GM18861 (cell line): ENCODE data around the gene ATP2C1.
A peak's percentile ranks its signal among the peaks of the same experiment; 100 is the strongest.
"Not testable (repeated sequence)": the region's sequence is repeated elsewhere in the genome, so short reads cannot be mapped to it uniquely, and the experiment has no call there.

Experiments used
- ATAC-seq: cut with Tn5 transposase; IDR thresholded peaks from one replicate; pipeline ENCODE4 v1.9.1; 2021; ENCODE audit not compliant: unreplicated experiment

ATP2C1 gene

GRCh38 chr3:130935761-130936492, 42.0 kb downstream of the ATP2C1 start:
- no peak for ATAC-seq

- no peak for ATAC-seq
Observed at GRCh38 chr3:130939753-130940152, 45.9 kb downstream of the ATP2C1 start.

DNA sequence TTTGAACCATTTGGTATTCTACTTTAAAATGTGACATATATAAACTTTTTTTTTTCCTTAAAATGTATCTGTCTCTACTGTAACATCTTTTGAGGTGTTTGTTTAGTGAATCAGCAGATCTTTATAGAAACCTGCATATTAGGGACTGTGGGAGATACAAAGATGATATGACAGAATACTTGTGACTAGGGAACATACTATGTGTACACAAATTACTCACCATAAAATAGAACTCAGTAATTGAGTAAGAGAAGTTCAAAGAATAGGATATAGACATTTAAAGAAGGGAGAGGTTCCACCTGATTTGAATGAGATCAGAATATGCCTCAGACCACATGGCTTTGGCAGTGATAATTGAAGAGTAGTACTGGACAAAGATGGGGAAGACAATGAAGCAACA, 47.9 kb downstream of the ATP2C1 start:
- no peak for ATAC-seq

DNA sequence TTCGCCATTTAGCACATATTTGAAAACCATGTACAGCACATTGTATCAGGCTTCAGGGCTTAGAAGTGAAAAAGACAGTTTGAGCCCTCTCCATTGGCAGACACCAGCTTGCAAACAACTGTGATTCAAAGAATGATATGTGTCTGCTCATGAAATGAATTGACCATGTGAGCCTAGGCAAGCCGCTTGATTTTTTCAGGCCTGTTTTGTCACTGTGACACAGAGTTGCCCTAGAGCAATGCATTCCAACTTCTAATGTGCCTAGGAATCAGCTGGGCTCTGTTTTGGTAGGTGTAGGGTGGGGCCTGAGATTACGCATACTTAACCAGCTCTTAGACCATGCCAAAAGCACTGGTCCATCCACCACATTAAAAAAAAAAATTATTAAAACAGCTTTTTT, 53.0 kb downstream of the ATP2C1 start:
- no peak for ATAC-seq

DNA sequence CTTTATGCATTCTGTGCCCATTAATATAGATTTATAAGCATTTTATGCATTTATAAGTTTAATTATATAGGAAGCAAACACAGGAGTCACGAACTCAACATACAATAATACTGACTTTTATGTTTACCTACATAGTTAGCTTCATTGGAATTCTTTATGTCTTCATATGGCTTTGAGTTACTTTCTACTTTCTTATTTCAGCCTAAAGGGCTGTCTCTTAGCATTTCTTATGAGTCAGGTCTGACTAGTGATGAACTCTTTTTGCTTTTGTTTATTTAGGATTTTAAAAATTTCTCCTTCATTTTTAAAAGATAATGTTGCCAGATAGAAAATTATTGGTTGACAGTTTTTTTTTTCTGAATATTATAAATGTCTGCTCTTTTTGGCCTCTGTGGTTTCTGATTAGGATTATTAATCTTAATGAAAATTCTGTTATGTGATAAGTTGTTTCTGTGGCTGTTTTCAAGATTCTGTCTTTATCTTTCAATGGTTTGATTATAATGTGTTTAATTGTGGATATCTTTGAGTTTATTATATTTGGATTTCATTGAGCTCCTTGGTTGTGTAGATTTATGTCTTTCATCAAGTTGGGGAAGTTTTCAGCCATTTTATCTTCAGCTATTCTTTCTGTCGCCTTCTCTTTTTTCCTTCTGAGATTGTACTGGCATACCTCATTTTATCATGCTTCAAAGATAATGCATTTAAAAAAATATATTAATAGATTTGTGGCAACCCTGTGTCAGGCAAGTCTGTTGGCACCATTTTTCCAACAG, 54.3 kb downstream of the ATP2C1 start:
- ATAC-seq = no peak

DNA sequence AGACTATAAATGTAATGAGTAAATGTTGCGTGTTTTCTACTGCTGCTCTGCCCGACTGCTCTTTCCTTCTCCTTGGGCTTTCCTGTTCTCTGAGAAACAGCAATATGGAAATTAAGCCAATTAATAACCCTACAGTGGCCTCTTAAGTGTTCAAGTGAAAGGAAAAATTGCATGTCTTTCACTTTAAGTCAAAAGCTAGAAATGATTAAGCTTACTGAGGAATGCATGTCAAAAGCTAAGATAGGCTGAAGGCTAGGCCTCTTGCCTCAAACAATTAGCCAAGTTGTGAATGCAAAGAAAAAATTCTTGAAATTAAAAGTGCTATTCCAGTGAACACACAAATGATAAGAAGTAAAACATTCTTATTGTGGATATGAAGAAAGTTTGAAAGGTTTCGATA, 55.0 kb downstream of the ATP2C1 start:
- peak; percentile 65 for ATAC-seq

GRCh38 chr3:130950124-130950523, 56.2 kb downstream of the ATP2C1 start:
- ATAC-seq = peak; percentile 76

DNA sequence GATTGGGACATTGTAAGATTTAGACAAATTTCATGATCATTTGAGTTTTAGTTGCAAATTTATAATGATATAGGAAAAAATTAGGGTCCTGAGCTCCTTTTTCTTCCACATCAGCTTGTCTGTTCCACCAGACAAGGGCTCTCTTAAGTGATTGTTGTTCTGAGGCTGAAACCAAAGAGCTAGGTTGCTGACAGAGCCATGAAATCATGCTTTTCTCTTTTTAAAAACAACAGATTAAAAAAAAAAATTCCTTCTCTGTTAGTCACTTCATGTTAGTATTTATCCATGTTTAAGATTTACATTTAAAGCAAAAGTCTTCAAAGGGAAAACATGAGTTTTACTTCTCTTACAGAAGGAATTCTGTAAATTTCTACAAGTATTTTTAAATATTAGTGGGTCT, 56.8 kb downstream of the ATP2C1 start:
- ATAC-seq = no peak

GRCh38 chr3:130955481-130955880, 61.6 kb downstream of the ATP2C1 start:
- ATAC-seq = no peak

DNA sequence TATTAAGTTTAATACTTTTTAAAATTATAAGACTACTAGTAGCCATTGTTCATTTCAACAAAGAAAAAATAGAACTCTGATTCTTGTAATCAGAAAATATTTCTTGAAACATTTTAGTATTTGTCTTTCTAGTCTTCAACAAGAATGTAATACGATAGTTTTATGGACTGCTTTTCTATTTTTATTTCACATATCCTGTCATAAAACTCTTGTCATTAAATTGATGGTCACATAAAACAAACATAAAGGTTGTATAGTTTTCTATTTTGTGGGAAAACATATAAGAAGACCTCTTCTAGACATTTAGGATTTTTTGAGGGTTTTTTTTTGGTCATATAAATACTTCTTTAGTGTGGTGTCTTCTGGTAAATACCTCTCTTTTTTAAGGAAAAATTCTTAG, 62.4 kb downstream of the ATP2C1 start:
- ATAC-seq = no peak

DNA sequence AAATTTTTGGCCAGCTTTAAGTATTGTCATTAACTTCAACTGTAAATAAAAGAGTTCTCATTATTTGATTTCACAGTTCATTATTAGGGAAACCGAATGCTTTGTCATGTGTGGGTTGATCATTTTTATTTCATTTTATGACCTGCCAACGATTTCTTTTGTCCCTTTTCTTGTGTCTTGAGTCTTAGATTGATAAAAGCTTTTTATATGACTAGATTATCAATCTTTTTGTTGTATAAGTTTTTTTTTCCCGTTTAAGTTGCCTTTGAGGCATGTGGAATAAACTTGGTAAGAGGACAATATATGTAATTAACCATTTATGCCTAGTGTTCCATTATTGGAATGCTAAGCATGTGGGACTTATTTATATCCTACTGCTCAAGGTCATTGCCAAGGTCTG, 62.8 kb downstream of the ATP2C1 start:
- ATAC-seq = no peak

- ATAC-seq = no peak
Observed at GRCh38 chr3:130960139-130960795, 66.4 kb downstream of the ATP2C1 start.

DNA sequence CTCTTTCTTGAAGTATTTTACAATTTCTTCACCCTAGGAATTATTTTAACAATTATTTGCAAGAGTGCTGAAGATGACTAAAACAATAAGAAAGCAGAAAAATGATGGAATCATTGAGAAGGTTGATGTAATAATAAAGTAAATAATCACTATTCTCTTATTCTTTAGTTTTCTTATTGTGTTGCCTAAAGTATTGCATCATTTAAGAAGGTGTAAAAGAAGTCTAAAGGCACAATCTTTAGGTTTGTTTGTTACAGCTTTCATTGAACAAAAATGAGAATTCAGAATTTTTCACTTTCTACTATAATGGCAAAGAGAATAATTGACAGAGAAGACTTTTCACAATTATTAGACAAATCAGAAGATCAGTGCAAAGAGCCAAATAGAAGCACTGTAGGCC, 67.6 kb downstream of the ATP2C1 start:
- no peak for ATAC-seq

- ATAC-seq = no peak
Observed at GRCh38 chr3:130963444-130963843, 69.6 kb downstream of the ATP2C1 start.

GRCh38 chr3:130963878-130964277, 70.0 kb downstream of the ATP2C1 start:
- ATAC-seq = no peak

DNA sequence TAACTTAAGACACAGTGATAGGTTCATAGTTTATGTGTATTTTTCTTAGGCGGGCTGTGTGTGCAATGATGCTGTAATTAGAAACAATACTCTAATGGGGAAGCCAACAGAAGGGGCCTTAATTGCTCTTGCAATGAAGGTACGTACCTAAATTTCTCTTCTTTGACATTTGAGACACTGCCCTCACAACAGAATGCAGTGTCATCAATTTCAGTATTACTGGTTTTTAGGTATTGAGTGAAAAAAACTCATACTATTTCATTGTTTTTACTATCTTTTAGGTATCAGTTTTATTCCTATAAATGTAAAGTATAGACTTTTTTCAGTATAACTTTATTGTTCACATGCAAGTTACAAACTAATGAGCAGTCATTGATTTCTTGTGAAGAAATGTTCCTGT, 73.4 kb downstream of the ATP2C1 start:
- ATAC-seq = no peak

- ATAC-seq = no peak
Observed at GRCh38 chr3:130968221-130968620, 74.3 kb downstream of the ATP2C1 start.

DNA sequence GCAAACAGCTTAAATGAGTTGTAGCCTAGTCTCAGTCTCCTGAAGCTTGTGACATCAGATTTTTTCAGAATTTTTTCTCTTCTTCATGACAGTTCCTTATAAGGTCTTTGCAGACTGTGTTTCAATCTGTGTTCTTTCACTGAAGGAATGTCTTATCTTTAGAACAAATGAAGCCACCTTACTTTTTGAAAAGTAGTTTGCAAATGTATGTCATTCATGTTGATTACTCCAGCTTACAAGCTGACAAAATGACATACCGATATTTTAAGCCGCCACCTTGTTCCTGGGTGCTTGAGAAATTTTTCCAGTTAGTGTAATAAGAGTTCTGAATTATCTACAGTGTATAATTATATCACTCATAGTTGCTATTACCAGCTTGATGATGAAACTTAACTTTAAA, 75.7 kb downstream of the ATP2C1 start:
- no peak for ATAC-seq

GRCh38 chr3:130971208-130971607, 77.3 kb downstream of the ATP2C1 start:
- ATAC-seq = no peak

GRCh38 chr3:130972592-130972991, 78.7 kb downstream of the ATP2C1 start:
- ATAC-seq = not testable (repeated sequence)

DNA sequence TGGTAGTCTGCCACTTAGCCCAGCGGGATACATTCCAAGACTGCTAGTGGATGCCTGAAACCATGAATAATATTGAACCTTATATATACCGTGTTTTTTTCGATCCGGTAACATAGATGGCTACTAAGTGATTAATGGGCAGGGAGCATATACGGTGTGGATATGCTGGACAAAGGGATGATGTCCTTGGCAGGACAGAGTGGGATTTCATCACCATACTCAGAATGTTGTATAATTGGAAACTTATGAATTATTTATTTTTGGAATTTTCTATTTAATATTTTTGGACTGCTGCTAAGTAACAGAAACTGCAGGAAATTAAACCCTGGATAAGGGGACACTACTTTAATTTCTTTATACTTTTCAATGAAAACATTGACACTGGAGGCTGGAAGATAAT, 79.5 kb downstream of the ATP2C1 start:
- ATAC-seq = no peak

DNA sequence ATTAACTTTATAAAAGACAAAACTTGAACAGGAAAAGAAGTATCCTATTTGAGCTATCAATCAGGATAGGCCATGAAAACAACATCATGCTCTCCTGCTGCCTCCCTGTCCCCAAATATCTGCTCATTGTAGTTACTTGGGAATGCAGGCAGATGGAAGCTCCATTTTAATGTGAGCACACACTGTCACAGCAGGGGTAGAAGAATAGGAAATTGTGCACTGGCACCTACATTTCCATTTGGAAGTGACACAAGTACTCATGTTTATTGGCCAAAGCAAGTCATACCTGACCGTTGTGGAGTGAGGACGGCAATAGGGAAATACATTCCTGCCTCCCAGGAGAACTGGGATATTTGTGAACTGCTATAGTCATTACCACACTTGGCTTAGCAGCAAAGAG, 80.3 kb downstream of the ATP2C1 start:
- ATAC-seq = no peak
